ENCODE results near the gene DDX17. TPM values are rescaled to one million over a fixed set of nuclear protein-coding genes. Genes with fewer than 3 reads are reported as not detected.

Gene DDX17
- total RNA-seq, 1 experiment from 2014 or later = 529 TPM

DNA sequence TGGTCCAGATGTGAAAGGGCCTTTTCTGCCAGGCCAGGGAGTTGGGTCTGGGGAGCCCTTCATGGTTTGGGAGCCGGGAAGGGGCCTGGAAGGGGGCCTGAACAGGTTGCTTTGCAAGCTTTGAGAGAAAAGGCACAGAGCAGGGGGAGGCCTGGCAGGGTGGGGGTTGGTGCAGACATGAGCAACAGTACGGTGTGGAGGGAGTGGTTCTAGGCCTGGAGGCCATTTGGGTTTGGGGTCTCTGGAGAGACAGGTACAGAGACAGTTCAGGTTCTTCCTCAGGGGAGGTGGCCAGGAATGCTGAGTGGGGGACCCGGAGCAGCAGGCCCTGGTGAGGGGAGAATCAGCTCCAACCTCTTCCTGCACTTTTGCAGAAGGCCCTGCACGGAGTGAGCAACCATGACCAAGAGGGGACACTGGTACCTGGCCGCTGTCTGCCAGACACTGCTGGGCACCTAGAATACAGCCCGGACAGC, 36.8 kb downstream of the DDX17 start:
- Histone ChIP-seq H2BK120ac (ENCODE audit: low read depth, low read length, poor library complexity, severe bottlenecking) (no peak overlapping the region), H2AFZ (ENCODE audit: low read length) (no peak overlapping the region), H4K91ac (ENCODE audit: insufficient read length, low read depth, low read length) (no peak overlapping the region), H4K5ac (ENCODE audit: insufficient read length, low read depth, low read length) (no peak overlapping the region), H3K56ac (ENCODE audit: insufficient read length, low read depth, low read length) (no peak overlapping the region), H3K18ac (ENCODE audit: insufficient read length, low read depth, low read length) (no peak overlapping the region), H3K9me3 (ENCODE audit: control insufficient read depth, low read depth, low read length) (no peaks in the 10 kb centered on the region), H3K4me1 (ENCODE audit: insufficient read depth, low read length) (no peaks in the 10 kb centered on the region), H3K27me3 (ENCODE audit: insufficient read depth, low read length) (no peaks in the 10 kb centered on the region; the same call in 1 of the 2 replicates), H3K9ac (ENCODE audit: extremely low read depth, insufficient read length, low read length) (no peak overlapping the region), H3K79me2 (ENCODE audit: insufficient read depth, low read length) (no peaks in the 10 kb centered on the region), H3T11ph (ENCODE audit: low read length) (no peak overlapping the region), H4K8ac (replicated peaks; ENCODE audit: insufficient read length, low read depth, low read length) (no peak overlapping the region), H2BK12ac (ENCODE audit: insufficient read length, low read depth, low read length) (no peak overlapping the region), H3K4ac (ENCODE audit: low read depth, low read length) (no peak overlapping the region), H3K14ac (ENCODE audit: insufficient read depth, low read length) (no peak overlapping the region), H4K20me1 (ENCODE audit: control insufficient read depth, insufficient read depth, insufficient read length) (peaks cover 3% of the 10 kb centered on the region), H3K23me2 (ENCODE audit: insufficient read length, low read depth, low read length, poor library complexity, severe bottlenecking) (peaks cover 9% of the 10 kb centered on the region), H3K4me2 (ENCODE audit: insufficient read depth, insufficient read length, low read length) (no peak overlapping the region), H2BK15ac (ENCODE audit: low read depth, low read length) (no peak overlapping the region), H2BK20ac (ENCODE audit: low read depth, low read length, poor library complexity, severe bottlenecking) (no peak overlapping the region), H2BK5ac (ENCODE audit: insufficient read length, low read length) (no peak overlapping the region), H3K79me1 (ENCODE audit: insufficient read depth, low read depth, low read length, poor library complexity, severe bottlenecking) (no peaks in the 10 kb centered on the region), H3K27ac (ENCODE audit: insufficient read length, low read depth, low read length) (no peak overlapping the region), H2AK5ac (ENCODE audit: insufficient read length, low read length) (no peak overlapping the region), H3K23ac (ENCODE audit: insufficient read length, low read depth, low read length) (no peak overlapping the region)
- TF ChIP-seq, protein P1, sequence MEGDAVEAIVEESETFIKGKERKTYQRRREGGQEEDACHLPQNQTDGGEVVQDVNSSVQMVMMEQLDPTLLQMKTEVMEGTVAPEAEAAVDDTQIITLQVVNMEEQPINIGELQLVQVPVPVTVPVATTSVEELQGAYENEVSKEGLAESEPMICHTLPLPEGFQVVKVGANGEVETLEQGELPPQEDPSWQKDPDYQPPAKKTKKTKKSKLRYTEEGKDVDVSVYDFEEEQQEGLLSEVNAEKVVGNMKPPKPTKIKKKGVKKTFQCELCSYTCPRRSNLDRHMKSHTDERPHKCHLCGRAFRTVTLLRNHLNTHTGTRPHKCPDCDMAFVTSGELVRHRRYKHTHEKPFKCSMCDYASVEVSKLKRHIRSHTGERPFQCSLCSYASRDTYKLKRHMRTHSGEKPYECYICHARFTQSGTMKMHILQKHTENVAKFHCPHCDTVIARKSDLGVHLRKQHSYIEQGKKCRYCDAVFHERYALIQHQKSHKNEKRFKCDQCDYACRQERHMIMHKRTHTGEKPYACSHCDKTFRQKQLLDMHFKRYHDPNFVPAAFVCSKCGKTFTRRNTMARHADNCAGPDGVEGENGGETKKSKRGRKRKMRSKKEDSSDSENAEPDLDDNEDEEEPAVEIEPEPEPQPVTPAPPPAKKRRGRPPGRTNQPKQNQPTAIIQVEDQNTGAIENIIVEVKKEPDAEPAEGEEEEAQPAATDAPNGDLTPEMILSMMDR (conservative IDR thresholded peaks at IDR 0.05) = no peak
- Mint-ChIP-seq H3K27ac (peak overlapping the region in 1 of 3 experiments; percentile 35; a peak in 1 of 7 replicates), H3K36me3 (ENCODE audit: insufficient read depth in 1 of 3, low read depth in 3 of 3) (no peaks in the 10 kb centered on the region), H3K9me3 (no peaks in the 10 kb centered on the region), H3K4me1 (peaks cover 13 to 28% of the 10 kb centered on the region in 2 experiments), H3K4me3 (peak overlapping the region in 1 of 2 experiments; percentile 14; a peak in 1 of 5 replicates), H3K27me3 (ENCODE audit: low read depth) (peaks cover 45% of the 10 kb centered on the region)
- WGBS (ENCODE audit: extremely low coverage, insufficient read length, low lambda C conversion rate) = no CpG with 5 or more reads among the region's 6 CpGs
- no peak for DNase-seq
